ENCODE measurements around the gene COL18A1. TPM values are rescaled to one million over a fixed set of nuclear protein-coding genes. Genes with fewer than 3 reads are reported as not detected.

COL18A1 gene
- total RNA-seq, 2 donors from 2014 or later: 117 to 134 TPM

DNA sequence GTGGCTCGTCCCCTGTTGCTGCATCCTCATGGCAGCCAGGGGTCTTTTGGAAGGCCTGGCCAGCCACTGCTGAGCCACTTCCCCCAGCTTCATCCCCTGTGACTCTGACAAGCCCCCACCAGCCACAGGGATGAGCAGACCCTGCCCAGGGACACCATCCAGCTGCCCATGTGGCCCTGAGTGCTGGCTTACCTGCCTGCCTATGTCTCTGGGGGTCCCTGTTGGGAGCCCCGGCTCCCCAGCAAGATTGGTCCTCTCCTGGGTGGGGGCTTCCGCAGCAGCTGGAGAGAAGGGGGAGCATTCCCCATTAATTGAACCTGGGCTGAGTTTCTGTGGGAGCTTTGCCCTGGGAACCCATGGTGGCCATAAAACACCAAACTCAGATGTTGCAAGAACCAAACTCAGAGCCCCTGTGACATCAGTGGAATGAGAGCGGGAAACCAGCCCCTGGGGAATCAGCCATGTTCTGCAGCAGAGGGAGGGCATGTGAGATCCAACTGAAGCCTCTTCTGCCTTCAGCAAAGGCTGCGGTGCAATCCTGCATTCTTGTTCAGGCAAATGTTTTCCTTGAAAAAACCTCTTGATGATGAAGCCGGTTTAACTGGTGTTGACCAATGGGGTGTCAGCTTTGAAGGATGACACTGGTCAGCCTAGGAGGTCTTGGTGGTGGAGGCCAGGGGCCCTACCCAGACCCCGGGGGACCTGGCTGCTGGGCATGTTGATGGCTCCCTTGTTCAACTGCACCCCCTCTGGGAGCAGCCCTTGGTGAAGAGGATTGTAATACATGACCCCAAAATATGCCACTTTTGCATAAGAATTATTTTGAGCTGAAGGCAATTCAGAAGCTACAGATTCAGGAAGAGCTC lies 28.3 kb upstream of the COL18A1 start:
- Histone ChIP-seq H3K9me3 (peaks cover 0 to 5% of the 10 kb centered on the region in 2 donors), H3K4me1 (no peaks in the 10 kb centered on the region), H3K27ac (no peak overlapping the region), H3K4me3 (no peak overlapping the region), H3K27me3 (no peaks in the 10 kb centered on the region), H3K36me3 (no peaks in the 10 kb centered on the region)
- TF ChIP-seq, protein P1, sequence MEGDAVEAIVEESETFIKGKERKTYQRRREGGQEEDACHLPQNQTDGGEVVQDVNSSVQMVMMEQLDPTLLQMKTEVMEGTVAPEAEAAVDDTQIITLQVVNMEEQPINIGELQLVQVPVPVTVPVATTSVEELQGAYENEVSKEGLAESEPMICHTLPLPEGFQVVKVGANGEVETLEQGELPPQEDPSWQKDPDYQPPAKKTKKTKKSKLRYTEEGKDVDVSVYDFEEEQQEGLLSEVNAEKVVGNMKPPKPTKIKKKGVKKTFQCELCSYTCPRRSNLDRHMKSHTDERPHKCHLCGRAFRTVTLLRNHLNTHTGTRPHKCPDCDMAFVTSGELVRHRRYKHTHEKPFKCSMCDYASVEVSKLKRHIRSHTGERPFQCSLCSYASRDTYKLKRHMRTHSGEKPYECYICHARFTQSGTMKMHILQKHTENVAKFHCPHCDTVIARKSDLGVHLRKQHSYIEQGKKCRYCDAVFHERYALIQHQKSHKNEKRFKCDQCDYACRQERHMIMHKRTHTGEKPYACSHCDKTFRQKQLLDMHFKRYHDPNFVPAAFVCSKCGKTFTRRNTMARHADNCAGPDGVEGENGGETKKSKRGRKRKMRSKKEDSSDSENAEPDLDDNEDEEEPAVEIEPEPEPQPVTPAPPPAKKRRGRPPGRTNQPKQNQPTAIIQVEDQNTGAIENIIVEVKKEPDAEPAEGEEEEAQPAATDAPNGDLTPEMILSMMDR (IDR thresholded peaks at IDR 0.05): no peak
- DNase-seq (ENCODE audit: low spot score): no peak

DNA sequence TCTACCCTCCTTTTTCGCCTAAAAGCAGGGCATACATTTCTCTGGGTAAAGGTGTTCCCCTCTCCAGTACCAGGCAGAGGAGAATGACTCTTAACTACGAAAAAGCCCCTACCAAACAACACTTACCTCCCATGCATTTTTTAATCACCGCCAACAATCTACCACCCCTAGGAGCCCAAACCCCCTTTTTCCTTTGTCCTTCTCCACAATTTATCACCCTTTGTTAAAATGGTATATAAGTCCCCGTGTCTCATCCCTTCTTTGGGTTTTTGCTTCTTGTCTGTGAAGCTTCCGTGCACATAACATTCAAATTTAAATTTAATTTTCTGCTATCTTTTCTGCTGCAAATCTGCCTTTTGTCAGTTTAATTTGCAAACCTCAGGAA lies 27.6 kb upstream of the COL18A1 start:
- H3K4me3 ChIP-seq: no peak overlapping the region
- peaks cover 0 to 5% of the 10 kb centered on the region in 2 donors for H3K9me3 ChIP-seq
- TF ChIP-seq, protein P1 (IDR thresholded peaks at IDR 0.05): no peak
- no peaks in the 10 kb centered on the region for H3K36me3 ChIP-seq
- H3K27ac ChIP-seq: no peak overlapping the region
- no peaks in the 10 kb centered on the region for H3K27me3 ChIP-seq
- DNase-seq (ENCODE audit: low spot score): no peak
- no peaks in the 10 kb centered on the region for H3K4me1 ChIP-seq

DNA sequence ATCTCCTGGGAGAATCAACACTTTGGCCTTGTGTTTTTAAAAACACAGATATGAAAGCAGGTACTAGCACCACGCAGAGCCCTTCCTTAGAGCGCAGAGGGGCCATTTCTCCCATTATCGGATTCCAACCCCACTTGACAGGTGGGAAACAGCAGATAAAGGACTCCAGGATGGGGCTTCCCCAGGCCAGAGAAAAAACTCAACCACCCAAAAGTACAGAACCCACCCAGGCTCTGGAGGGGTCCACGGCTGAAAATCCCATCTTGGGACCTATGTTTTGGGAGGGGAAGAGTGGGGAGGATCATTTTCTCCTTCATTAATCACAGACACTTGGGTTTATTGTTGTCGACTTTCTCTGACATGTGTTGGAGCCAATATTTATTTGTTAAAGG lies 27.1 kb upstream of the COL18A1 start:
- no peak for DNase-seq (ENCODE audit: low spot score)
- peaks cover 0 to 5% of the 10 kb centered on the region in 2 donors for H3K9me3 ChIP-seq
- H3K4me3 ChIP-seq: no peak overlapping the region
- no peak overlapping the region for H3K27ac ChIP-seq
- H3K27me3 ChIP-seq: no peaks in the 10 kb centered on the region
- TF ChIP-seq, protein P1 (IDR thresholded peaks at IDR 0.05): no peak
- H3K4me1 ChIP-seq: no peaks in the 10 kb centered on the region
- no peaks in the 10 kb centered on the region for H3K36me3 ChIP-seq

DNA sequence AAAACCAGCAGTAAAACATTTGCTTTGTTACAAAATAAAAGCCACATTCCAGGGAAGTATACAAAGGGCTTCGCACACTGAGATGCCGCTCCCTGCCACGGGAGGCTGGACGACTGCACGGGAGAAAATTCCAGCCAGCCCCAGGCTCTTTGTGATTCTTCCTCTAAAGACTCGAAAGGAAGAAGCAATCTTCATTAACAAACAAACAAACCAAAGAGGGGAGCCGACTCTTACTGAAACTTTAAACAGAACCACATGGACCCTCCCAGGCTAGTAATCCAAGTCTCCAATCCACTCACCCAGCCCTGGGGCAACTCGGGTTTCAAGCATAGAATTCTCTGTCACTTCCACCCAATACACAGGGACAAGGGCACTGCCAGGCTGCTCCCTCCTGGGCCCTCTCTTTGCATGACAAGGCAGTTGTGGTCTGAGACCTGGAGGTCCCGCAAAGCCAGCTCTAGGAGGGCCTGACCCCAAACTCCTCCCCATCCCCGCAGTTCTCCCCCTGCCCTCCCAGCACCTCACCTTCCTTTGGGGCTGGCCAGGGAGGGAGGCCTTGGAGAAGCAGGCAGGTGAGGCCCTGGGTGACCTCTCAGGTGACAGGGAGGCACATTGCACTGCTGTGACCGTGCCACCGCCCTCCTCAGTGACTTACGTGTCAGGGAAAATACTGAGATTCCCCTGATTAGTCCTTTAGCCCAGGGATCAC lies 26.6 kb upstream of the COL18A1 start:
- H3K4me1 ChIP-seq: no peaks in the 10 kb centered on the region

DNA sequence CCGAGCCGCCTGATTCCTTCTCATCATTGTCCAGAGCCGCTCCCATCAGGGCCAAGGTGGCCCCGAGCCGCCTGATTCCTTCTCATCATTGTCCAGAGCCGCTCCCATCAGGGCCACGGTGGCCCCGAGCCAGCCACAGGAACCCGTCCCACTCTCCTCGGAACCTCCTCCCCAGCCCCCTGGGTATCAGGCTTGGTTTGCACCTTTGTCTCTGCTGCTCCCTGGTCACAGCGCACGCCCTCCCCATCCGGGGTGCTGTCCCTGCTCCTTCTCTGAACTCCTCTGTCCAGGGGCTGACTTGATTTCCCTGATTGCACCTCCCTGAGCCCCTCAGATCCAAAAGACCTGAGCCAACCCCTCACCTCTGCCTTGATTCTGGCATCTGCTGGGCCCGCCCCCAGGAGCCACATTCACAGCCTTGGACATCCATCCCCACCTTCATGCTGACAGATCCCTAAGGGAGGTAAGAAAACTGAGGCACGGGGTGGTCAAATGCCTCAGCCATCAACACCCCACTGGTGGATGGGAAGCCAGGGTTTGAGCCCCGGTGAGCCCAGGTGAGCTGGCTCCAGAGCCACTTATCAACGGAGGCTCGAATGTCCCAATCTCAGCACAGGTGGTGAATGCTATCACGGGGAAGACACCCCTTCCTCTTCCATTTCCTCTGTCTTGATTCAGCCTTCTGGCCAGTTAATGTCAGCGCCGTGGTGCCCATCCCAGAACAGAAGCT lies 25.6 kb upstream of the COL18A1 start:
- no peak for DNase-seq (ENCODE audit: low spot score)

More for the DNA sequence above, 26.6 kb upstream of the COL18A1 start:
- DNase-seq (ENCODE audit: low spot score): no peak
- Histone ChIP-seq H3K4me3 (no peak overlapping the region), H3K27ac (no peak overlapping the region), H3K27me3 (no peaks in the 10 kb centered on the region), H3K9me3 (peaks cover 0 to 5% of the 10 kb centered on the region in 2 donors), H3K36me3 (no peaks in the 10 kb centered on the region)
- TF ChIP-seq, protein P1 (IDR thresholded peaks at IDR 0.05): no peak

More for the DNA sequence above, 25.6 kb upstream of the COL18A1 start:
- TF ChIP-seq, protein P1 (IDR thresholded peaks at IDR 0.05): no peak
- no peaks in the 10 kb centered on the region for H3K4me1 ChIP-seq
- no peaks in the 10 kb centered on the region for H3K27me3 ChIP-seq
- H3K36me3 ChIP-seq: no peaks in the 10 kb centered on the region
- peaks cover 0 to 5% of the 10 kb centered on the region in 2 donors for H3K9me3 ChIP-seq
- H3K4me3 ChIP-seq: no peak overlapping the region
- H3K27ac ChIP-seq: no peak overlapping the region

All from right atrium auricular region (tissue), 2 donors.